ENCODE measurements around the gene NOC4L. TPM values are rescaled to one million over a fixed set of nuclear protein-coding genes. Genes with fewer than 3 reads are reported as not detected.

NOC4L gene
- total RNA-seq, 2 experiments from 2014 or later, result 54.2 to 59.2 TPM

DNA sequence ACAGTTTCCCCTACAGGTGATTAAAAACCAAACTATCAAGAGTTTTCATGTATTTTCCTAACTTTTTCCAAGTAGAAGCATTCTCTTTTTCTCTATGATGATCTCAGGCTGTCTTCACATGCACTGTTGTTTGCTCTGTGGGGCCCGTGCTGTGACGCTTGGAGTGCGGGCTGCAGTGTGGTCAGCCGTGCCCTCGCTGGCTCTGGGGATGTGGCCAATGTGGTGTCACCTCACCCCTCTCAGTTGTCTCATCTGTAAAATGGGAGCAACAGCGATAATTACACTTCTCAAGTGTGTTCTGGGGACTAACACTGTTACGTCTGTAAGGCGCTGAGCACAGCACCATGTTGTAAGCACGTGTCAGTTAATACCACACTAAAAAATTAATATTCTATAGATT is 28.8 kb upstream of the NOC4L start:
- no peaks in the 10 kb centered on the region for H3K27me3 Mint-ChIP-seq
- H3K4me3 Mint-ChIP-seq, result no peak overlapping the region
- H3K9me3 Mint-ChIP-seq, result no peaks in the 10 kb centered on the region
- H3K36me3 Mint-ChIP-seq, result peaks cover 5% of the 10 kb centered on the region
- no peak overlapping the region for H3K27ac Mint-ChIP-seq
- no peak for DNase-seq
- H3K4me1 Mint-ChIP-seq, result no peaks in the 10 kb centered on the region

DNA sequence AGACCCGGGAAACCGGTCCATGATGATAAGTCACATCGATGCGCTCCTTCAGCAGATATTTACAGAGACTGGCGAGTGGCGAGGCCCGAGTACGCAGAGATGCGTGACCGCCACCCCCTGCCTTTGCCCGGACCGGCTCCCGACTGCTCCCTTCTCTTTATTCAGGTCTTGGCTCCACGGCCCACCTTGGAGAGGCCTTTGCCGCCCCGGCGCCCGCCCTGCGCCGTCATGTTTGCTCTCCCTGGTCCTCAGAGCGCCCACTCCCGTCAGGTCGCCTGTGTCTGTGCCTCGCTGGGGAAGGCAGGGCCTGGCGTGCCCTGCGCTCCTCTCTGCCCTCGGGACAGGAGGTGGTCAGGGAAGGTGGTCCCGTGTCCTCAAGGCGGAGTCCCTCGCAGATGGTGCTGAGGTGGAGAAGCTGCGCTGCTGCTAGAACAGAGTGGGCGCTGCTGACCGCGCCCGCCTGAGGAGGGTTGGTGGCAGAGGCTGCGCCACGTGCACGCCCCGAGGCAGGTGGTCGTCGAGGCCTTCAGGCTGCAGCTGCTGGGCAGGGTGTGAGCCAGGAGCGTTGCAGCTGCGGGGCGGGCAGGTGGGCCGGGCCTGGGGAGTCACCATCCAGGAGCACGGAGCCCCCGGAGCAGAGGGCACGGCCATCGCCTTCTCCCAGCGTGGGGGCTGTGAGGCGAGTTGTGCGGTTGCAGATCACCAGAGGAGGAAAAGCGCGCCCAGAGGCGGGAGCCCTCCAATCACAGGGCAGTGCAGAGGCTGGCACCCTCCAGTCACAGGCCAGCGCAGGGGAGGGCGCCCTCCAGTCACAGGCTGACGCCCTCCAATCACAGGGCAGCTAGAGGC is 27.3 kb upstream of the NOC4L start:
- Mint-ChIP-seq H3K4me3 (no peak overlapping the region), H3K9me3 (no peaks in the 10 kb centered on the region), H3K4me1 (no peaks in the 10 kb centered on the region), H3K27ac (no peak overlapping the region), H3K36me3 (no peaks in the 10 kb centered on the region), H3K27me3 (no peaks in the 10 kb centered on the region)
- no peak for DNase-seq

DNA sequence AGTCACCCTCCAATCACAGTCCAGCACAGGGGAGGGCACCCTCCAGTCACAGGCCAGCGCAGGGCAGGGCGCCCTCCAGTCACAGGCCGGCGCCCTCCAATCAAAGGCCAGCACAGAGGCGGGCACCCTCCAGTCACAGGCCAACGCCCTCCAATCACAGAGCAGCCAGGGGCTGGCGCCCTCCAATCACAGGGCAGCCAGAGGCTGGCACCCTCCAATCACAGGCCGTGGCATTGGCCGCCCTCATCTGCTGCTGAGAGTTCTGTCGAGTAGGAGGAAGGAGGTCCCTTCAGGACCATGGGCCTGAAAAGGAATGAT is 26.7 kb upstream of the NOC4L start:
- DNase-seq, result no peak
- H3K36me3 Mint-ChIP-seq, result no peaks in the 10 kb centered on the region
- H3K27me3 Mint-ChIP-seq, result no peaks in the 10 kb centered on the region
- H3K4me1 Mint-ChIP-seq, result no peaks in the 10 kb centered on the region
- no peak overlapping the region for H3K27ac Mint-ChIP-seq
- no peaks in the 10 kb centered on the region for H3K9me3 Mint-ChIP-seq
- H3K4me3 Mint-ChIP-seq, result no peak overlapping the region

DNA sequence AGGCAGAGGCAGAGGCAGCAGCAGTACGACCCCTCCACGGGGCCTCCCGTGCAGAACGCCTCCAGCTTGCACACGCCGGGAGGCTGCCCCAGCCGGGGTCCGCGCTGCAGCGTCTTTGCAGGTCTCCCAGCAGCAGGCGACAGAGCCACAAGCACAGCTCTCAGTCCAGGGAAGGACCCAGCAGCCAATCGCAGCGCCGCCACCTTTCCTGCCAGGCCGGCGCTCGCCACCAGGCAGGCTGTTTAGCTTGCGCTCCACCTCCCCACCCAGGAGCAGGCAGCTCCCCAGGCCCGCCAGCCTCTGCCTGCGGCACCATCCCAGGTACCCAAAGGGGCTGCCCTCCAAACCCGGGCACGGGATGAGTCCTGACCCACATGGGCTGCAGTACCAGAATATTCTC is 25.4 kb upstream of the NOC4L start:
- peaks cover under 1% of the 10 kb centered on the region for H3K36me3 Mint-ChIP-seq
- H3K27ac Mint-ChIP-seq, result no peak overlapping the region
- H3K4me3 Mint-ChIP-seq, result no peak overlapping the region

DNA sequence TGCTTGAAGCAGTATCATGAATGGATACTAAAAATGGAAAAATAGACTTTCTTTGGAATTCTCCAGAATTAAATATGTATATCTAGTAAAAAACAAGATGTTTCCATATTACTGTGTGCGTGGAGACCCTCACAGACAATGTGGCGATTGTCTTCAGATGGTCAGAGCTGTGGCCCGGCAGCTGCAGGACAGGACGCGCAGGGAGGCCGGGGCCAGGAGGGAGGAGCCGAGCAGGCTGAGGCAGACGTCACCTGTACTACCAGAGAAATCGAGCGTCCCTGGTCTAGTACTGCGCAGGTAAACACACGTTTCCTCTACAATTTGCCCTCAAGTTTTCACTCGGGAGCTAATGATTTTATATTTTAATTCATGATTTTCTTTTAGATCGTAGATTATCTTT is 23.0 kb upstream of the NOC4L start:
- no peaks in the 10 kb centered on the region for H3K9me3 Mint-ChIP-seq
- H3K4me3 Mint-ChIP-seq, result no peak overlapping the region
- peaks cover 17% of the 10 kb centered on the region for H3K36me3 Mint-ChIP-seq
- no peaks in the 10 kb centered on the region for H3K4me1 Mint-ChIP-seq
- DNase-seq, result no peak
- no peak overlapping the region for H3K27ac Mint-ChIP-seq
- no peaks in the 10 kb centered on the region for H3K27me3 Mint-ChIP-seq

More for the DNA sequence above, 25.4 kb upstream of the NOC4L start:
- Mint-ChIP-seq H3K4me1 (no peaks in the 10 kb centered on the region), H3K27me3 (no peaks in the 10 kb centered on the region), H3K9me3 (no peaks in the 10 kb centered on the region)
- no peak for DNase-seq

DNA sequence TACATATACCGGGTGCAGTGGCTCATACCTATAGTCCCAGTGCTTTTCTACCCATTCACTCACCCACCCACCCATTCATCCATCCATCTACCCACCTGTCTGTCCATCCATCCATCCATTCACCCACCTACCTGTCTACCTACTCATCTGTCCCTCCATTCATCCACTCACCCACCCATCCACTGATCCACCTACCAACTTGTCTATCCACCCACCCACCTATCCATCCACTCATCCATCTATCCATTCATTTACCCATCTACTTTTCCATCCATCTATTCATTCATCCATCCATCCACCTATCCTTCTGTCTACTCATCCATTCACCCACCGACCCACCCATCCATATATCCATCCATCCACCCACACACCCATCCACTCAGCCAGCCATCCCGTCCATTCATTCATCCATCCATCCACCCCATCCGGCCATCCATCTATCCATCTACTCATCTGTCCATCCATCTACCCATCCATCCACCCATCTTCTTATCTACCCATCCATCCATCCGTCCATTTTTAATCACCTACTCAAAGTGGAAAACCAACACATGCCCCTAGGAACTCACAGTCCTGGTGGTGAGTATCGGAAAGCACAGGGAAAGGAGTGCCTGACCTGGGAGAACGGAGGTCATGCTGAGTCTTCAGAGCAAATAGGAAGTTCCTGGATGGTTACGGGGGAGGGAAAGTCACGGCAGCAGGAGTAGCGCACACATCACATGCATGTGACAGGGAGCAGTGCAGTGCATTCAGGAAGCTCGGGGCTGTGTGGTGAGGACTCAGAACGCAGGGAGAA is 20.1 kb upstream of the NOC4L start:
- Mint-ChIP-seq H3K36me3 (peaks cover 43% of the 10 kb centered on the region), H3K4me3 (no peak overlapping the region), H3K9me3 (peaks cover 9% of the 10 kb centered on the region), H3K27me3 (no peaks in the 10 kb centered on the region), H3K27ac (no peak overlapping the region), H3K4me1 (no peaks in the 10 kb centered on the region)
- no peak for DNase-seq

DNA sequence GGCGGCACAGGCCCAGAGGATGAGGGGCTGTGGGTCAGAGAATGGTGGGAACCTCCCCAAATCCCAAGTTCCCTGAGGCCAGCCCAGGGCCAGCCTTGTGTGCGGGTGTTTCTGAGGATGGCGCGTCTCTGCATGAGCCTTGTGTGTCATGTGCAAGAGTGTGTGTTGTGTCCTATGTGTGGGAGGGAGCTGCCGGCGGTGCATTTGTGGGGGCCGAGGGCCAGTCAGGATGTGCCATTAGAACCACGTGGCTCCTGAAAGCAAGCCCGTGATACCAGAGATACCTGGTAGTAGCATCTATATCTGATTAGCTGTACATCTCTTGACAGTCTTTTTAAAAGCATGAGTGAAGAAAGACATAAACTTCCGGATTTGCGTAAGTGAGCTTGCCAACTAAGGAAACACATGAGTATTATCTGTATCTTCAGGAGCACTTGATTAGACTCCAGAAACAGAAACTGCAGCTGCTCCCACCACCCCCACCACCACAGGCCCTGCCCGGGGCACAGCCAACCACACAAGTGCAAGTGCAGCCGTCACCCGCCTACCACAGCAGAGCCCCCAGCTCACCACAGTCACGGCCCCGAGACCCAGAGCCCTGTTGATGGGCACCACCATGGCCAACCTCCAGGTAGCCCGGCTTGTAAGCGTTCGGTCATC is 19.4 kb upstream of the NOC4L start:
- Mint-ChIP-seq H3K9me3 (peaks cover 9% of the 10 kb centered on the region), H3K4me1 (no peaks in the 10 kb centered on the region), H3K27me3 (no peaks in the 10 kb centered on the region), H3K4me3 (no peak overlapping the region), H3K27ac (no peak overlapping the region), H3K36me3 (peaks cover 49% of the 10 kb centered on the region)
- DNase-seq, result no peak

DNA sequence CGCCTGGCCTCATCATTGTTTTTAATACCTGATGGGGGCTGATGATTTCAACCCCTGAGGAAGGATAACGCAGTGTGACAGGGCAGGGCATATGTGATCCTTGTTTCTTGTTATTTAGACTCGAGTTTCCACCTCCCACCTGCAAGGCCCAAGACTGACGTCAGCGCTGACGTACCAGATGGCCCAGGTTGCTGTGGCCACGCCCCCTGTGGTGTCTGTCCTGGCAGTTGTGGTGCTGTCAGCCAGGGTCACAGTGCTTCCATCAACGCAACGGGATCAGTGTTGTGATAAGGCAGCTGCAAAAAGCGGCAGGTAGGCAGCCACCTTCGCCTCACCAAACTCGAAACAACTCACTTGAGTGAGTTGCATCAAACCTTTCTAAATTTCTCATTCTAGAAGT is 18.5 kb upstream of the NOC4L start:
- H3K4me1 Mint-ChIP-seq, result no peaks in the 10 kb centered on the region
- peaks cover 51% of the 10 kb centered on the region for H3K36me3 Mint-ChIP-seq

DNA sequence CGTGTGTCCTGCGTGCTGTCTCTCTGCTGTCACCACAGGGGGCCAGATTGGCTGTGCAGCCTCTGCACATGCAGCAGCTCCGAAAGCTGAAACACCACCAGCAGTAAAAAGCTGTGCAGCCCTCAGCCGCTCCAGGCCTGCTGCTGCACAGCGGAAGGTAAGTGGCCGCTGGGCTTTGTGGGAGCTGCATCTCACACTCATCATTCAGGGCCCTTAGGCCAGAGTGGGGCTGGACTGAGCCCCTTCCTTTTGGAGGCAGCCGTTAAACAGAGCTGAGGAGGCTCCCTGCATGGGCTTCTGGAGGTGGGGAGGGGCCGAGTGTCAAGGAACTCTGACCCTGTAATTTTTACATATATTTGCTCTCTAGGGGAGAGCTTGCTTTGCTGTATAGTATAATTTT is 17.2 kb upstream of the NOC4L start:
- no peak for DNase-seq
- Mint-ChIP-seq H3K36me3 (peaks cover 51% of the 10 kb centered on the region), H3K4me1 (no peaks in the 10 kb centered on the region), H3K9me3 (peaks cover 9% of the 10 kb centered on the region), H3K27ac (no peak overlapping the region), H3K27me3 (no peaks in the 10 kb centered on the region), H3K4me3 (no peak overlapping the region)

More for the DNA sequence above, 18.5 kb upstream of the NOC4L start:
- H3K27me3 Mint-ChIP-seq, result no peaks in the 10 kb centered on the region
- peaks cover 9% of the 10 kb centered on the region for H3K9me3 Mint-ChIP-seq
- H3K27ac Mint-ChIP-seq, result no peak overlapping the region
- DNase-seq, result no peak
- no peak overlapping the region for H3K4me3 Mint-ChIP-seq

DNA sequence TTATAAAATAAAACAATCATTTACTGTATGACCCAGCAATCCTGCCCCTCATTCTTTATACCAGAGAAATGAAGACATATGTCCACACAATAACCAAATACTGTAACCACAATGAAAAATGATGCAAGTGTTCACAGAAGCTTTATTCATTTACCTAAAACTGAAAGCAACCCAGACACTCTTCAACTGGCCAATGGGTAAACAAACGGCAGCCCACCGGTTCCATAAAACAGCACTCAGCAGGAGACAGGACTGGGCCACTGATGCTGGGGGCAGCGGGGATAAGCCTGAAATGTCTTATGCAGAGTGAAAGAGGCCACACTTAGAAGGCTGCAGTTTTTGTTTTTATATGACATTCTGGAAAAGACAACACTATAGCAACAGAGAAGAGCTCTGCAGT is 15.2 kb upstream of the NOC4L start:
- Mint-ChIP-seq H3K27ac (no peak overlapping the region), H3K9me3 (peaks cover 9% of the 10 kb centered on the region), H3K27me3 (no peaks in the 10 kb centered on the region), H3K36me3 (peaks cover 49% of the 10 kb centered on the region), H3K4me3 (no peak overlapping the region), H3K4me1 (no peaks in the 10 kb centered on the region)
- DNase-seq, result no peak

DNA sequence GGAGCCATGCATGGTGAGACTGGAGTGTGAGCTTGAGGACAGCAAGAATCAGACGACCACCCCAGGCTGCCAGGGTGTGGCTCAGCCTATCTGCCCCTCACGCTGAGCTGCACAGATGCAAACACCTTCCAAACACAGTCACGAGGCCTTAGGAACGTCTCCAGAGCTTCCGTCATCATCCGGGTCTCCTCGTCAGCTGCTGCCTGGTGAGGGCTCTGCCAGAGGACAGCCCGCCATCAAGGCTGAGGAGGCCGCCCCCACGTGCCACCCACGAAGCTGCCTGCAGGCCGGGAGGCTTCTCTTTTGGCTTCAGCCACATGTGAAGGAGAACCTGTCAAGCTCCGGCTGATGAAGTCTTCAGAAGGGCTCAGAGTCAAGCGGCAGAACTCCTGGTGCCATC is 13.6 kb upstream of the NOC4L start:
- H3K4me3 Mint-ChIP-seq, result no peak overlapping the region
- H3K36me3 Mint-ChIP-seq, result peaks cover 37% of the 10 kb centered on the region
- H3K4me1 Mint-ChIP-seq, result no peaks in the 10 kb centered on the region
- H3K27ac Mint-ChIP-seq, result no peak overlapping the region
- no peak for DNase-seq
- no peaks in the 10 kb centered on the region for H3K27me3 Mint-ChIP-seq
- peaks cover 9% of the 10 kb centered on the region for H3K9me3 Mint-ChIP-seq

DNA sequence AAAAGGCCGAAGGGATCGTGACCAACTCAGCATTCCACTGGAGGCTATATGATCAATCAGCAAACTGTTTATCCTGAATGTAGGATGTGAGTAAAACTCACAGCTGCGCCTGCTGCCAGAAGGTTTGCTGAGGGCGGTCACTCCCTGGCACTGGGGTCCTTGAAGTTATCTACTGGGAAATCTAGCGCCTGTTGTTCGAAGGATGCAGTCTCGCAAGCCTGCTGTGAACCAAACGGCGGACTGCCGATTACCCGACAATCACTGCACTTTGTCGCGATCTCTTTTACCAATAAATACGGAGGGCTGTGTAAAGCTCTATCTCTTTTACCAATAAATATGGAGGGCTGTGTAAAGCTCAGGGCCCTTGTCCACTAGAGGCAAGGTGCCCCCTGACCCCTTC is 13.0 kb upstream of the NOC4L start:
- H3K36me3 Mint-ChIP-seq, result peaks cover 35% of the 10 kb centered on the region
- no peak overlapping the region for H3K27ac Mint-ChIP-seq
- no peak overlapping the region for H3K4me3 Mint-ChIP-seq

DNA sequence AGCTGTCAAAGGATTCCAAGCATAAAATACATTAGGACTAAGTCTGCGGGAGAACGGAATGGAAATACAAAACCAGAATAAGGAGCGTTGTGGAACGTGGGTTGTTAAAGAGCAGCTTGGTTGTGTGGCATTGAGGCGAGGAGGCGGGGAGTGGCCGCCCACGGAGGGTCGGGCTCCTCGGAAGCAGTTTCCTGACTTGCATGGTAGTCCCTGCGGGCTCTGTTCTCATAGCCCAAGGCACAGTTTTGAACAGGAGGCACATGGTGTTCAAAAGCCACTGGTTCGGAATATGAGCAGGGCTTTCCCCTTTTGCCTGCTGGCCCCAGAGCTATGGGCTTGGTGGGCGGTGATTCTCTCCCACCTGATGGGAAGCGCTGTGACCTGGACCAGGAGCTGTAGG is 12.3 kb upstream of the NOC4L start:
- no peak for DNase-seq
- H3K36me3 Mint-ChIP-seq, result peaks cover 30% of the 10 kb centered on the region
- H3K27ac Mint-ChIP-seq, result no peak overlapping the region
- H3K27me3 Mint-ChIP-seq, result no peaks in the 10 kb centered on the region
- no peak overlapping the region for H3K4me3 Mint-ChIP-seq
- H3K4me1 Mint-ChIP-seq, result no peaks in the 10 kb centered on the region
- H3K9me3 Mint-ChIP-seq, result peaks cover 9% of the 10 kb centered on the region

More for the DNA sequence above, 13.0 kb upstream of the NOC4L start:
- DNase-seq, result no peak
- no peaks in the 10 kb centered on the region for H3K27me3 Mint-ChIP-seq
- no peaks in the 10 kb centered on the region for H3K4me1 Mint-ChIP-seq
- peaks cover 9% of the 10 kb centered on the region for H3K9me3 Mint-ChIP-seq

DNA sequence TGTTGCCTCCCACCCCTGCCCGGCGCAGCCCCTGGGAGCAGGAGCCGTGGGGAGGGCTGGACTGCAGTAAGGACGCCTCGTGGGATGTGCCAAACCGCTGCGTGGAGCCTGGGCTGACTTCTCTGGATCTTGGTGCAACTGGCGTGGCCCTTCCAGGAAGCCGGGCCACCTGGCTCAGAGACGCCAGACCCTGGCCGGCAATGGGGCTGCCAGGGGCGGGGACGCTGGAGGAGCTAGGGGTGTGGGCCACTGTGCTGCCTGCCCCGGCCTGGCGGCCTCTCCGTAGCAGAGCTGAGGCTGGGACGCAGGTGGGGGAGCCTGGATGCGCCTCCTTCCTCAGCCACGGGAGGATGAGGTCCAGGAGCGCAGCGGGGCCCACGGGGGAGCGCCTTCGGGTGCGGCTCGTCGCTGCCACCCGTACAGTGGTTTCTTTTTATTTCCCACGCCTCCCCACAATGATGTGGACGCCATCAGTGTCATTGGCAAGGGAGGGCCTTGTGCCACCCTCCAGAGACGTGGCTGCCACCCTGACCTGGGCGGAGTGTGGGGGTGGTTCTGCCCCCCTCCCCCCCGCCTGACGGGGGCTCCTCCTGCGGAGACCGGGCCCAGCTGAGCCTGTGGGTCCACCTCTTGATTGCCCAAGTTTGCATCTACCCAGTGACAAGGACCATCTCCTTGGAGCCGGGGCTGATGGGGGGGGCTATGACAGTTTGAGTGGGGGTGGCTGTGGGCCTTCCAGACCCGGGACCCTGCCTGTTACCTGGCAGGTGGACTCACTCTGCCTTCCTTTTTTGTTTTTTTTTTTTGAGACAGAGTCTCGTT is 11.4 kb upstream of the NOC4L start:
- DNase-seq, result no peak
- H3K27ac Mint-ChIP-seq, result no peak overlapping the region
- H3K4me1 Mint-ChIP-seq, result no peaks in the 10 kb centered on the region
- peaks cover 24% of the 10 kb centered on the region for H3K36me3 Mint-ChIP-seq
- H3K27me3 Mint-ChIP-seq, result no peaks in the 10 kb centered on the region
- peaks cover 7% of the 10 kb centered on the region for H3K9me3 Mint-ChIP-seq
- no peak overlapping the region for H3K4me3 Mint-ChIP-seq
